Fibroblast of gingiva (primary cell): Measurements from ENCODE around the gene KBTBD8.

Experiments
- DNase-seq: peaks from one replicate; pipeline ENCODE4 v3.0.0-alpha.2; 2011; ENCODE audit warnings: low read depth

Gene KBTBD8

GRCh38 chr3:67044295-67044694 lies 46.2 kb downstream of the KBTBD8 start:
- no peak for DNase-seq

DNA sequence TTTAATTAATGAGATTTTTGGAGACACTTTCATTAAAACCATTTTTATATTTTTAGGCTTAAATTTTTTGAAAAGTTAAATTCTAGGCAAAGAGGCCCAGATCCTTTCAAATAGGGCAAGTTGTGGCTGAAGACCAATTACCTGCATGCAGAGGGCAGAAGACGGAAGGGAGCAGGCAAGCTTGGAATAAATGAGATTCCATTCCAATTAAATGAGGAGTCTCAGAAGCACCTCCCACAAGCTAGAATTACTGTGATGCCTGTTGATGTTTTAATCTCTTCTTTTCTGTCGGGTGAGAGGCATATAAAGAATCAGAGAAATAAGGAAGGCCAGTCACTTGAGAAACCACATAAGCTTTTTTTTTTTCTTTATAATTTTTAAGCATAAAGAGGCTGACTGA lies 46.8 kb downstream of the KBTBD8 start:
- DNase-seq = no peak

DNA sequence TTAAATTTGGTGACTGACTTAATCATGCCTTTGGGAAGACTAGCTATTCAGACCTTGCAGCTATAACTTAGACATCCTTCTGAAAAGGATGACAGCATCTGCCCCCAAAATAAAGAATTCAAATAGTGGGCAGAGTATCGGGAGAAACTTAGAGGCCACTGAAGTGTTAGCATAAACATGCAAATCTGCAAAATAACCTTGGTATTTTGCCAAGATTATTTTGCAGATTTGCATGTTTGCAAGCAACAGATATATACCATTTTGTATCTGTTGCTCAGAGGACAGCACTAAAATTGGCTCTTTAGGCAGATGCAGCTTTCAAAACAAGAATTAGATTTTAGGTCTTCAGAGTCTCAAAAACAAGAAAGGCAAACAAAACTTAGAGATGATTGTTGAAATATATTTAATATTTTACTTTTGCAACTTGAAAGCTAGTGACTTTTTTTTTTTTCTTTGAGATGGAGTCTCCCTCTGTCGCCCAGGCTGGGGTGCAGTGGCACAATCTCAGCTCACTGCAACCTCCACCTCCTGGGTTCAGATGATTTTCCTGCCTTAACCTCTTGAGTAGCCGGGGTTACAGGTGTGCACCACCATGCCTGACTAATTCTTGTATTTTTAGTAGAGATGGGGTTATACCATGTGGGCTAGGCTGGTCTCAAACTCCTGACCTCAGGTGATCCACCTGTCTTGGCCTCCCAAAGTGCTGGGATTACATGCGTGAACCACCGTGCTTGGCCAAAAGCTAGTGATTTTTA lies 47.8 kb downstream of the KBTBD8 start:
- DNase-seq = no peak

GRCh38 chr3:67047051-67047450 lies 48.9 kb downstream of the KBTBD8 start:
- DNase-seq = no peak

DNA sequence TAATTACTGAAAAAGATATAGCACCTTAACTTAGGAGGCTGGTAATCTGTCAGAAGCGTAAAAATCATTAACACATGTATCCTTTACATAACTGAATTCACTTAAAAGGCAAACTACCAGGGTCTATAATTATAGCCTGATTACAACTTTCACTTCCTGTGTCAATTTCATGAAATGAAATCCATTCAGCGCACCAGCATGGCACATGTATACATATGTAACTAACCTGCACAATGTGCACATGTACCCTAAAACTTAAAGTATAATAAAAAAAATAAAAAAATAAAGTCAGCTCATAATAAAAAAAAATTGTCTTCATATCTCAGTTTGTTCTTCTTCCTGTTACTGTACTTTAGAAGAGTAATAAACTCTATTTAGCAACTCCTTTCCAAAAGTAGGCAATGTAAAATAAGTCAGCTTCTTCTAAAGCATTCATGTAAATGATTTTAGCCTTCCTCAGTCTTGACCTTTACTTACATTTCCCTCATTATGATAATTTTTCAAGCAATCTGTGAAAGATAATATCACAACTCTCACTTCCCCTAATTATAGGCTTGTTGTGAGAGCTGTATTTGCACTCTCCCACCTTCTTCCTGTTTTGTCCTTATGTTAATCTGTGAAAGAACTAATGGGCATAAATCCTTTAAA lies 50.1 kb downstream of the KBTBD8 start:
- no peak for DNase-seq

GRCh38 chr3:67048715-67049074 lies 50.6 kb downstream of the KBTBD8 start:
- no peak for DNase-seq

GRCh38 chr3:67059443-67059842 lies 61.3 kb downstream of the KBTBD8 start:
- no peak for DNase-seq
